DMS79 (cell line): ENCODE data around the gene TMEM141.
"Not testable (repeated sequence)": the region's sequence is repeated elsewhere in the genome, so short reads cannot be mapped to it uniquely, and the experiment has no call there.

ENCODE experiments used
- DNase-seq: peaks from one replicate; lab custom pipeline; 2025; lab: John Stamatoyannopoulos, UW

Gene TMEM141

DNA sequence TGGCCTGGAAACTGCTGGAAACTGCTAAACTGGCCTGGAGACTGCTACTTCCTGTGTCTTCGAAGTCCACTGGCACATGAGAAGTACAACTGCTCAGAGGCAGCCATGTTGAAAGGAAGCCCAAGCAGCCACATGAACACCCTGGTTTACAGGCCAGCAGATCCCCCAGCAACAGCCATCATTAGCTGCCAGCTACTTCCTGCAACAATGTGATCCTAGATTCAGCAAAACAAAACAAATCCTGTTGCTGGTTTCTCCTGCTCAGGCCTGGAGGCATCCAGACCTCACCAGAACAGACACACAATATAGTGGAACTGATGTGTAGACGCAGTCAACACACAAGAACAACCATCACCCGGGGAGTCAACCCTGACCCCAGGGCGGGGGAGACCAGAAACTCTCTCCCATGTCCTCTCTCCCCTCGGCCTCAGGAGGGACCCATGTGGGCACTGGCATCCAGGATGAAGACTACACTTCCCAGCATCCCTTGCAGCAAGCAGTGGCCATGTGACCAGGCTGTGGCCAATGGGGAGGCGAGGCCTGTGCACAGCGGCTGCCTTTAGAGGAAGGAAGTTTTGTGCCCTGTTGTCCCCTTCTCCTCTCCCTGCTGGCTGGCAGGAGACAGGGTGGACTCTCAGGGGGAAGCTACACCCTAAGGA is 17.6 kb upstream of the TMEM141 start:
- no peak for DNase-seq

- no peak for DNase-seq
These were observed 16.6 kb upstream of the TMEM141 start for GRCh38 chr9:136774416-136775045.

GRCh38 chr9:136775191-136775590 is 16.0 kb upstream of the TMEM141 start:
- no peak for DNase-seq

DNA sequence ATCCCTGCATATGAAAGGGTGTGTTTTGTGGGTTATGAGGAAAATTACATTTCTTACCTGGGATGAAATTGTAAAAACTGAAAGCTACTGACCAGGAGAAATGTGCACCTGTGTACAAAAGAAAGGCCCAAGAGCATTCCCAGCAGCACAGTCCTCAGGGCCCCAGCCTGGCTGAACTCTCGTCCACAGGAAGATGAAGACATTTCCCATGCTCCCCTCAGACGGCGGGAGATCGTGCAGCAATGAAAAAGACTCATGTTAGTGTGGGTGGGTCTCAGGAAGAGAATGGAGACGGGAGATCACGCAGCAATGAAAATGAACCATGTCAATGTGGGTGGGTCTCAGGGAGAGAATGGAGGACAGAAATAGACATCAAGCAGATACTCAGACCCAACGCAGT is 14.2 kb upstream of the TMEM141 start:
- no peak for DNase-seq

DNA sequence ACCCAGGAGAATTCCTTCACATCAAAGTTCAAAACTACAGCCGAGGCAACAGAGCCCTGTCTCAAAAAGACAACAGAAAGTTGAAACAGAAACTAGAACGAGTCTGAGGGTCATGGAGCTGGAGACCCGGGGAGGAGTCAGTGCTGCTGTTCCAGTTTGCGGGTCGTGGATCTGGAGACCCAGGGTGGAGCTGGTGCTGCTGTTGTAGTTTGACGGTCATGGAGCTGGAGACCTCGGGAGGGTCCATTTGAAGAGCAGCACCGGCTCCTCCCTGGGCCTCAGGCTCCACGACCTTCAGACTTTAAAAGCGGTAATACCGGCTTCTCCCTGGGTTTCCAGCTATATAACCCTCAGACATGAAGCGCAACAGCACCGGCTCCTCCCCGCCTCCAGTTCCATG is 13.8 kb upstream of the TMEM141 start:
- no peak for DNase-seq

- DNase-seq, result no peak
These were observed 11.3 kb upstream of the TMEM141 start for GRCh38 chr9:136779808-136780207.

DNA sequence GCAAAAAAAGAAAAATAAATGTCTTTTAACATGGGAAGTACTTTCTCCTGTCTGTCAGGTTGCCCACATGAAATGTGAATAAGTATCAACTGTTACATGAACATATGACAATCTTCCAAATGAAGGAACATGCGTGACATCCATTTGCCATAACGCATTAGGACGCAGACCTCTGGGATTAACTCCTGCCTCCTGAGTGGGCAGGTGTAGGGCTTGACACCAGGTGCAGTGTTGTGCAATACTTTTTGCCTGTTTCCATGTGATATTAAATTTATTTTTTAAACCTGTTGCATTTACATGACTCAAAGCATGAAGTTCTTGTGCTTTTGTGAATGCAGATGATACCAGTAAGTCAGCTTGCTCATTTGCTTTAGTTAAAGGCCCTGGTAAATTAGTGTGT is 8.7 kb upstream of the TMEM141 start:
- DNase-seq, result no peak

DNA sequence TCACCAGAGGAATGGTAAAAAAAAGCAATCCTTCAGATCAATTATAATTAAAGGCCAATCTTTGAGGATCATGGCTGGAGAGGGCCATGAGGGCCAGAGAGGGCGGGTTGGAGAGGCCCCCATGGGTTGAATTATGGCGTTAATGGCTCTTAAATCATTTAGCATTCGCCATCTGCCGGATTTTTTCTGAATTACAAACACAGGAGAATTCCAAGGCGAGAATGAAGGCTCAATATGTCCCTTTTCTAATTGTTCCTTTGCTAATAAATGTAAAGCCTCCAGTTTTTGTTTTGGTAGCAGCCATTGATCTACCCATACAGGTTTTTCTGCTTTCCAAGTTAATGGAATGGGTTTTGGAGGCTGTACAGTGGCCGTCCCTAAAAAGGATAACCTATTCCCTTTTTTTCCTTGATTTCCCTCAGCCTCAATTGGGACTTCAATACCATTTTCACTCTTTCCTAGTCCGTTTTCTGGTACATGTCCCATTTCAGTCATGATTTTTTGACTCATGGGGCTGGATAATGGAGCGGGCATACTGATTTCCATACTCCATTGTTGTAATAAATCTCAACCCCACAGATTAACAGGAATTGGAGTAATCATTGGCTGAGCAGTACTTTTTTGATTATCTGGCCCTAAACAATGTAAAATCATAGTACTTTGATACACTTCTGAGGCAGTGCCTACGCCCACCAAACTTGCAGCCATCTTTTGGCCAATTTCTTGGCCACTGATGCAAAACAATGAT is 6.7 kb upstream of the TMEM141 start:
- no peak for DNase-seq

GRCh38 chr9:136784997-136785361 is 6.2 kb upstream of the TMEM141 start:
- no peak for DNase-seq

DNA sequence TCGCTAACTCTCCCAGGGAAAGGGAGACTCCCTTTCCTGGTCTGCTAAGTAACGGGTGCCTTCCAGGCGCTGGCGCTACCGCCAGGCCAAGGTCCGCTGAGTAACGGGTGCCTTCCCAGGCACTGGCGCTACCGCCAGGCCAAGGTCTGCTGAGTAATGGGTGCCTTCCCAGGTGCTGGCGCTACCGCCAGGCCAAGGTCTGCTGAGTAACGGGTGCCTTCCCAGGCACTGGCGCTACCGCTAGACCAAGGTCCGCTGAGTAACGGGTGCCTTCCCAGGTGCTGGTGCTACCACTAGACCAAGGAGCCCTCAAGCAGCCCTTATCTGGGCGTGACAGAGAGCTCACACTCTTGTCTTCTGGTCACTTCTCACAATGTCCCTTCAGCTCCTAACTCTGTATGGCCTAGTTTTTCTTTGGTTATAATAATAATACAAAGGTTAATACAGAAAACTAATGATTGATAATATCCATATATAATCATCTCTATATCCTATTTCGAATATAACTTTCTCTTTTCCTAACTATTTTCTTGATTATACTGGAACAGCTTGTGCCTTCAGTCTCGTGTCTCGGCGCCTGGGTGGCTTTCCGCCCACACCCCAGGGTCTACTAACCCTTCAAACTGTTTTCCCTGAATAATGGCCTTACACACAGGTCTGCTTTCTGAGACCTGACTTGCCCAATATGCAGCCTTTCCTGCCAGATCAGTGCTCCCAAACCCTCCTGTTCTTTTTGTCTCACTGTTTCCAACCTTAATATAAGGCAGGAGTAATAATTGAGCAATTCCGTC is 5.4 kb upstream of the TMEM141 start:
- DNase-seq, result not testable (repeated sequence)

- DNase-seq, result no peak
These were observed 4.7 kb upstream of the TMEM141 start for GRCh38 chr9:136786451-136786850.

- peak; percentile 59 for DNase-seq
These were observed 4.2 kb upstream of the TMEM141 start for GRCh38 chr9:136786983-136787382.

DNA sequence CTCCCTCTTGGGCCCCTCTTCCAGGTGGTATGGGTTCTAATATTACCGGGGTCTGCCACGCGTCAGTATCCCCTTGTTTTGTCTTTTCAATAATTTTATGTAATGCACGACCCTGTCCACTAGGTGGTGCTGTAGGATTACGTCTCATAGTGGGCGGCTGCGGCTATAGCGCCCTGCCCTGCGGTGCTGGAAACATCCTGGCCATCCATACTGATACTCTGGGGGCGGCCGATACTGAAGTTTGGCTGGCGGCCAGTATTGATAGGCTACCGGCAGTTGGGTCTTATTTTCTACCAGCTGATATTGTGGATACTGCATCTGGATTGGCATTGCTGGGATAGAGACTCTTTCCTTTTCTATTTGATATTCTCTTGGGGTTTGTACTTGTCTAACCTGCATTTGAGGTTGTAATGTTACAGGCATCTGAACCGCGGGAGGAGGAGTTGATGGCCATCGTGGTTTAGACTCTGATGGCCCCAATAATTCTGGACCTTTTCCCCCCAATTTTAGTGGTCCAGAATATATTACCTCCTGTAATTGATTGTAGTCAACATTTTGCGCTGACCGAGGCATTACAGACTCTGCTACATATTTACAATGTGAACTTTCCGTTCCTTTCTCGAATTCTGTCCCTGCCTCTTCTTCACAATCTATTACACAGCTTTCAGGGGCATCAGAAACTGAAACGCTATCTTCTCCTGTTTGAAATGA is 3.3 kb upstream of the TMEM141 start:
- DNase-seq, result peak; percentile 56

DNA sequence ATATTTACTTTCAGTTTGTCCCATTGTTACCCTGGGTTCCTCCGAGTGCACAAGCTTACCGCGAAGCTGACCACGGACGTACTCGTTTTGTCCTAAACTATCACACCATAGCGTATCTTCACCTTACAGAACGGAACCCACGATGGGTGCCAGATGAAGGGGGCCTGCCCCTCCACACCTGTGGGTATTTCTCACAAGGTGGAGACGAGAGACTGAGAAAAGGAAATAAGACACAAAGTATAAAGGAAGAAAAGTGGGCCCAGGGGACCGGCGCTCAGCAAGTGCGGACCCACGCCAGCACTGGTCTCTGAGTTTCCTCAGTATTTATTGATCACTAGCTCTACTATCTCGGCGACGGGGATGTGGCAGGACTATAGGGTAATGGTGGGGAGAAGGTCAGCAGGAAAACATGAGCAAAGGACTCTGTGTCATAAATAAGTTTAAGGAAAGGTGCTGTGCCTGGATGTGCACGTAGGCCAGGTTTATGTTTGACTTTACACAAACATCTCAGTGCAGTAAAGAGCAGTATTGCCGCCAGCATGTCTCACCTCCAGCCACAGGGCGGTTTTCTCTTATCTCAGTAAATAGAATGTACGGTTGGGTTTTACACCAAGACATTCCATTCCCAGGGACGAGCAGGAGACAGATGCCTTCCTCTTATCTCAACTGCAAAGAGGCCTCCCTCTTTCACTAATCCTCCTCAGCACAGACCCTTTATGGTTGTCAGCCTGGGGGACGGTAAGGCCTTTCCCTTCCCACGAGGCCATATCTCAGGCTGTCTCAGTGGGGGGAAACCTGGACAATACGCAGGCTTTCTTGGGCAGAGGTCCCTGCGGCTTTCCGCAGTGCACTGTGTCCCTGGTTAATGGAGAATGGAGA is 2.3 kb upstream of the TMEM141 start:
- not testable (repeated sequence) for DNase-seq

DNA sequence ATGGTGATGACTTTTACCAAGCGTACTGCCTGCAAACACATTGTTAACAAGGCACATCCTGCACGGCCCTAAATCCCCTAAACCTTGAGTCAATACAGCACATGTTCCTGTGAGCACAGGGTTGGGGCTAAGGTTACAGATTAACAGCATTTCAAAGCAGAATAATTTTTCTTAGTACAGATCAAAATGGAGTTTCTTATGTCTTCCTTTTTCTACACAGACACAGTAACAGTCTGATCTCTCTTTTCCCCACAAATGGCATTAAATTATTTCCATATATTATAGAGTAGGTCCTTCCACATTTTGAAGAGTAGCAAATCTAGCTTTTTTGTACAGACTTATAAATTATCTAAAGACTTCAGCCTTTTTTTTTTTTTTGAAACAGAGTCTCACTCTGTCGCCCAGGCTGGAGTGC is 1.6 kb upstream of the TMEM141 start:
- no peak for DNase-seq

- peak; percentile 29 for DNase-seq
These were observed 552 bp downstream of the TMEM141 start for GRCh38 chr9:136791516-136792276.

- DNase-seq, result no peak
These were observed 1.4 kb downstream of the TMEM141 start for GRCh38 chr9:136792321-136793085.

GRCh38 chr9:136793086-136793946 is 2.2 kb downstream of the TMEM141 start:
- no peak for DNase-seq
